GM19467 (cell line): ENCODE measurements around the gene ZXDA.
"Not testable (repeated sequence)": the region's sequence is repeated elsewhere in the genome, so short reads cannot be mapped to it uniquely, and the experiment has no call there.

Experiments used
- ATAC-seq: cut with Tn5 transposase; IDR thresholded peaks from one replicate; pipeline ENCODE4 v1.9.1; 2021; ENCODE audit warnings: mild to moderate bottlenecking, moderate library complexity; ENCODE audit not compliant: unreplicated experiment

The ZXDA gene

GRCh38 chrX:57910287-57910912, at the start of gene ZXDA:
TSS of gene ZXDA (minus strand) at chrX:57910458. CDS start at chrX:57910420, 38 bp downstream.
- peak; percentile 38 for ATAC-seq

GRCh38 chrX:57952320-57952678, 42.0 kb upstream of the ZXDA start:
- ATAC-seq = peak; percentile 9

GRCh38 chrX:57951666-57952319, 41.5 kb upstream of the ZXDA start:
- ATAC-seq = peak; percentile 61

GRCh38 chrX:57933321-57933720, 23.1 kb upstream of the ZXDA start:
- no peak for ATAC-seq

- ATAC-seq = no peak
Measured at GRCh38 chrX:57932266-57932665, 22.0 kb upstream of the ZXDA start.

GRCh38 chrX:57930051-57930450, 19.8 kb upstream of the ZXDA start:
- ATAC-seq = no peak

- no peak for ATAC-seq
Measured at GRCh38 chrX:57929373-57929772, 19.1 kb upstream of the ZXDA start.

GRCh38 chrX:57925806-57926205, 15.5 kb upstream of the ZXDA start:
- ATAC-seq = no peak

- ATAC-seq = no peak
Measured at GRCh38 chrX:57918750-57919436, 8.6 kb upstream of the ZXDA start.

GRCh38 chrX:57915680-57916079, 5.4 kb upstream of the ZXDA start:
- no peak for ATAC-seq

GRCh38 chrX:57909595-57910286, 517 bp downstream of the ZXDA start:
- peak; percentile 85 for ATAC-seq

GRCh38 chrX:57908972-57909594, 1.2 kb downstream of the ZXDA start:
- ATAC-seq = not testable (repeated sequence)

GRCh38 chrX:57906790-57907189, 3.5 kb downstream of the ZXDA start:
- no peak for ATAC-seq

GRCh38 chrX:57905141-57905540, 5.1 kb downstream of the ZXDA start:
- no peak for ATAC-seq

- ATAC-seq = no peak
Measured at GRCh38 chrX:57904176-57904880, 5.9 kb downstream of the ZXDA start.

GRCh38 chrX:57902633-57903032, 7.6 kb downstream of the ZXDA start:
- no peak for ATAC-seq

GRCh38 chrX:57901466-57901865, 8.8 kb downstream of the ZXDA start:
- no peak for ATAC-seq

GRCh38 chrX:57900975-57901374, 9.3 kb downstream of the ZXDA start:
- ATAC-seq = no peak

GRCh38 chrX:57899906-57900305, 10.4 kb downstream of the ZXDA start:
- no peak for ATAC-seq

- ATAC-seq = no peak
Measured at GRCh38 chrX:57899064-57899463, 11.2 kb downstream of the ZXDA start.

GRCh38 chrX:57871463-57871862, 38.8 kb downstream of the ZXDA start:
- ATAC-seq = no peak
